WI38 (cell line): ENCODE measurements around the gene CRADD.
"Not testable (repeated sequence)": the region's sequence is repeated elsewhere in the genome, so short reads cannot be mapped to it uniquely, and the experiment has no call there.

Experiments
- H3K4me3 ChIP-seq: 2 replicates; pipeline ENCODE4 v1.5.1; 2011; ENCODE audit warnings: low read depth, mild to moderate bottlenecking, control low read depth, low read length
- TF ChIP-seq, protein P1 (sequence below): IDR thresholded peaks from 2 replicates; pipeline ENCODE4 v1.5.1; 2012; ENCODE audit warnings: low read depth, mild to moderate bottlenecking, control low read depth, low read length

CRADD gene

GRCh38 chr12:93777254-93777653, 100.1 kb downstream of the CRADD start:
- TF ChIP-seq, protein P1, sequence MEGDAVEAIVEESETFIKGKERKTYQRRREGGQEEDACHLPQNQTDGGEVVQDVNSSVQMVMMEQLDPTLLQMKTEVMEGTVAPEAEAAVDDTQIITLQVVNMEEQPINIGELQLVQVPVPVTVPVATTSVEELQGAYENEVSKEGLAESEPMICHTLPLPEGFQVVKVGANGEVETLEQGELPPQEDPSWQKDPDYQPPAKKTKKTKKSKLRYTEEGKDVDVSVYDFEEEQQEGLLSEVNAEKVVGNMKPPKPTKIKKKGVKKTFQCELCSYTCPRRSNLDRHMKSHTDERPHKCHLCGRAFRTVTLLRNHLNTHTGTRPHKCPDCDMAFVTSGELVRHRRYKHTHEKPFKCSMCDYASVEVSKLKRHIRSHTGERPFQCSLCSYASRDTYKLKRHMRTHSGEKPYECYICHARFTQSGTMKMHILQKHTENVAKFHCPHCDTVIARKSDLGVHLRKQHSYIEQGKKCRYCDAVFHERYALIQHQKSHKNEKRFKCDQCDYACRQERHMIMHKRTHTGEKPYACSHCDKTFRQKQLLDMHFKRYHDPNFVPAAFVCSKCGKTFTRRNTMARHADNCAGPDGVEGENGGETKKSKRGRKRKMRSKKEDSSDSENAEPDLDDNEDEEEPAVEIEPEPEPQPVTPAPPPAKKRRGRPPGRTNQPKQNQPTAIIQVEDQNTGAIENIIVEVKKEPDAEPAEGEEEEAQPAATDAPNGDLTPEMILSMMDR, result no peak
- no peak overlapping the region for H3K4me3 ChIP-seq

DNA sequence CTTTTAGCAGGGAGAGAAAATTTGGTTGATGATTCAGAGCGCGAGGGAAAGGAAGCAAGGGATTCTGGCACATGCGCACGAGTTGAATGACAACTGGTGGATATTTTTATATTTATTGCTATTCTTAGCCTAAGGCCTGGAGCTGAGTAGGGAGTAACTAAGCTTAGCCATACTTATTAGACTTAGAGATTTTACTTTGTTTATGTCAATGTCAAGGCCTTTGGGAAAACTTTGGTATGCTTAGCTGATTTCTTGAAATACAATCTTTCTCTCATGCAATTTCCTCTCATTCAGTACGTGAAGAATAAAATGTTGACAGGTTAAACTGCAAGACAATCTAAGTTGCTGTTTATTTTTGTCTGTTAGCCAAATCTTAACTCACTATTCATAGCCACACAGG, 101.1 kb downstream of the CRADD start:
- H3K4me3 ChIP-seq, result no peak overlapping the region
- TF ChIP-seq, protein P1, result no peak

- TF ChIP-seq, protein P1, result no peak
- H3K4me3 ChIP-seq, result no peak overlapping the region
Observed at GRCh38 chr12:93778766-93779165, 101.6 kb downstream of the CRADD start.

DNA sequence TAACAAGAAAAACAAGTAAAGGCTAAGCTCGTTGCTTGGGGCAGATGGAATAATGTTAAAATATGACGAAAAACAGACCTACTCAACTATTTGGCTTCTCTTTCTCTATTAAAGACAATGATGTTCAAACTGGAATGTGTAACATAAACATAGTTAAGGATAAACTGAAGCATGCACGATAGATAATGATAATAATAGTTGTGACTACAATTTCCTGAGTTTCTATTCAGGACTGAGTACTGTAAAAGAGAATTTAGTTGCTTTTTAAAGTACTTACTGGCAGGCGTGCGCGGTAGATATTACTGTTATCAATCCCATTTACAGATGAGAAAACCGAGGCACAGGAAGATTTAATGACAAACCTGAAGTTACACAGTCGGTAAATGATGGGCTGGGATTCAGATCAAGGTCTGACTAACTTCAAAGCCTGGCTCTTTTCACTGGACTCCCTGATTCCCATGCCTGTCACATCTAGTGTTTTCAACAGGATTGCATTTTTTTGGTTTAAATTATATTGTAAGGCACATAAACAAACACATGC, 103.0 kb downstream of the CRADD start:
- no peak overlapping the region for H3K4me3 ChIP-seq
- TF ChIP-seq, protein P1, result no peak

DNA sequence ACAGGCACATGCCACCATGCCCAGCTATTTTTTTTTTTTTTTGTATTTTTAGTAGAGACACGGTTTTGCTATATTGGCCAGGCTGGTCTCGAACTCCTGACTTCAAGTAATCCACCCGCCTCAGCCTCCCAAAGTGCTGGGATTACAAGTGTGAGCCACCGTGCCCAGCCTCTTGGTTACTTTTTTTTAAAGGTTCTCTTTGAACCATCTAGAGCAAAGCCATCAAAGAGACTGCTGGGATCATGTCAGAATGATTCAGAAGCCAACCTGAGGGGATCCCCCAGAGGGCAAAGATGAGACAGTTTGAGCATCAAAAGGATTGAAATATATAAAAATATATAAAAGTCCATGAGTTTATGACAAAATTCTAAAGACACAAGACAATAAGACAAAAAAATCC, 103.7 kb downstream of the CRADD start:
- H3K4me3 ChIP-seq, result not testable (repeated sequence)

DNA sequence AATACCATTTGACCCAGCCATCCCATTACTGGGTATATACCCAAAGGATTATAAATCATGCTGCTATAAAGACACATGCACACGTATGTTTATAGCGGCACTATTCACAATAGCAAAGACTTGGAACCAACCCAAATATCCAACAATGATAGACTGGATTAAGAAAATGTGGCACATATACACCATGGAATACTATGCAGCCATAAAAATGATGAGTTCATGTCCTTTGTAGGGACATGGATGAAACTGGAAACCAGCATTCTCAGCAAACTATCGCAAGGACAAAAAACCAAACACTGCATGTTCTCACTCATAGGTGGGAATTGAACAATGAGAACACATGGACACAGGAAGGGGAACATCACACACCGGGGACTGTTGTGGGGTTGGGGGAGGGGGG, 104.8 kb downstream of the CRADD start:
- not testable (repeated sequence) for H3K4me3 ChIP-seq

DNA sequence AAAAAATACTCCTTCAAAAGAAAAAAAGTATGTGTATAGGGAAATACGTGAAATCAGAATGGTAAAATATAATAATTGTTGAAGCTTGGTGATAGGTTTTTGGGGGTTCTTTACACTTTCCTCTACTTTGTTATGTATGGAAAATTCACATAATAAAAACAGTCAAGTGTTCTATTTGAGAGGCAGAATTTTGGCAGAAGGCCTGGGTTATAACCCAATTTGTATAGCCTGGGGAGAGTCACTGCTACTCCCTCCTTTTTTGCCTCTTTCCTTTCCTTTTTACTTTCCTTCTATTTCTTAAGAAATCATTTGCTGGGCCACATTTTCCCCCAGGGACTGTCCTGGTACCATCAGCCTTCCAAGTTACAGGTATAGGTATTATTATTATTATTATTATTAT, 105.7 kb downstream of the CRADD start:
- TF ChIP-seq, protein P1, result no peak
- H3K4me3 ChIP-seq, result no peak overlapping the region

DNA sequence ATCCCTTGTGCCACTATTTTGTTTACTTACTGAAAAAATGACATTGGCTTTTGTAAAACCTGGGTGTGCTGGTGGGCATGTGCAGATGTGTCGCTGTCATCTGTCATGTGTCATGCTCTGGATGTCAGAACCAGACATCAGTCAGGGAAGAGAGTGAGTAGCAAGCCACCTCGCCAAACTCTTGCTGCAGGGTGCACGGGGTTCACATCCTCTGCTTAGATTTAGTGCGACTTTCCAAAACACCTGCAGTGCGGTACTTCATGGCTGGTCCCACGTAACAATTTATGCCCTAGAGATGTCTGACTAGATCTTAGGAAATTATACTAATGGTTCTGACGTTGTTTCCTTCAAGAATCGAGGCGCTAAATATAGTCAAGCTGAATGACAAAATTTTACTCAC, 106.7 kb downstream of the CRADD start:
- TF ChIP-seq, protein P1, result no peak

More for the DNA sequence above, 106.7 kb downstream of the CRADD start:
- H3K4me3 ChIP-seq, result no peak overlapping the region
